ENCODE data around the gene VTI1B.

DNA sequence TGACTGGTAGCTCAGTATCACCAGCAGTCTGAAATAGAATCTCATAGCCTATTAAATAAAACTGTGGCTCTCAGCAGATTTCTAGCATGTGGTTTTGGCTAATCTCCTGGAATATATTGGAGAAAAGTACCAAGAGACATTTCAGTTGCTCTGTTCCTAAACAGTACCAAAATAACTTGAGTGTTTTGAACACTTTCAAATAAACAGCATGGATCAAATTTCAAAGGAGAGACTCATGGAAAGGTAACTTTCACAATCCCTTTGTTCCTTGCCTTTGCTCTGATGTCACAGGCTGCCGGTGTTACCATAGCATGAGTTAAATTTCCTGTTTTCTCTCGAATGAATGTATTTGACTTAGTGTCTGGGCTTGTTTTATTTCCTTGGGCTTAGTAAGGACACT, 51.3 kb downstream of the VTI1B start:
- TF ChIP-seq, protein P1, sequence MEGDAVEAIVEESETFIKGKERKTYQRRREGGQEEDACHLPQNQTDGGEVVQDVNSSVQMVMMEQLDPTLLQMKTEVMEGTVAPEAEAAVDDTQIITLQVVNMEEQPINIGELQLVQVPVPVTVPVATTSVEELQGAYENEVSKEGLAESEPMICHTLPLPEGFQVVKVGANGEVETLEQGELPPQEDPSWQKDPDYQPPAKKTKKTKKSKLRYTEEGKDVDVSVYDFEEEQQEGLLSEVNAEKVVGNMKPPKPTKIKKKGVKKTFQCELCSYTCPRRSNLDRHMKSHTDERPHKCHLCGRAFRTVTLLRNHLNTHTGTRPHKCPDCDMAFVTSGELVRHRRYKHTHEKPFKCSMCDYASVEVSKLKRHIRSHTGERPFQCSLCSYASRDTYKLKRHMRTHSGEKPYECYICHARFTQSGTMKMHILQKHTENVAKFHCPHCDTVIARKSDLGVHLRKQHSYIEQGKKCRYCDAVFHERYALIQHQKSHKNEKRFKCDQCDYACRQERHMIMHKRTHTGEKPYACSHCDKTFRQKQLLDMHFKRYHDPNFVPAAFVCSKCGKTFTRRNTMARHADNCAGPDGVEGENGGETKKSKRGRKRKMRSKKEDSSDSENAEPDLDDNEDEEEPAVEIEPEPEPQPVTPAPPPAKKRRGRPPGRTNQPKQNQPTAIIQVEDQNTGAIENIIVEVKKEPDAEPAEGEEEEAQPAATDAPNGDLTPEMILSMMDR (IDR thresholded peaks at IDR 0.05; ENCODE audit: low read depth, low read length) = no peak
- no peak for TF ChIP-seq POLR2A (IDR thresholded peaks at IDR 0.05; ENCODE audit: extremely low read depth, insufficient read length)
- TF ChIP-seq, protein P2, sequence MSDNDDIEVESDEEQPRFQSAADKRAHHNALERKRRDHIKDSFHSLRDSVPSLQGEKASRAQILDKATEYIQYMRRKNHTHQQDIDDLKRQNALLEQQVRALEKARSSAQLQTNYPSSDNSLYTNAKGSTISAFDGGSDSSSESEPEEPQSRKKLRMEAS (IDR thresholded peaks at IDR 0.05; ENCODE audit: low read depth, low read length) = no peak
- no peak for TF ChIP-seq MYC (IDR thresholded peaks at IDR 0.05; ENCODE audit: low read depth, low read length)
